Common myeloid progenitor, CD34-positive (primary cell): Measurements from ENCODE around the gene C1QTNF5.

Source experiments
- CTCF ChIA-PET: fragments of 350-600 bp; sonication (Branson Sonifier 250); formaldehyde crosslinking; loops from one replicate; lab custom pipeline; 2021; ENCODE audit warnings: antibody characterized with exemption; lab: Charles Lee
- POLR2A ChIA-PET: fragments of 350-600 bp; sonication (Branson Sonifier 250); formaldehyde crosslinking; loops from one replicate; lab custom pipeline; 2021; ENCODE audit warnings: antibody characterized with exemption; lab: Charles Lee
- DNase-seq, 3 donors: peaks; one replicate each; pipeline versions ENCODE4 v3.0.0 to v3.0.0-alpha.2; 2013
- H3K27ac ChIP-seq, 2 experiments: 1 replicate in 1 of 2; 2 replicates in 1 of 2; pipeline ENCODE4 v1.7.0; 2013; ENCODE audit warnings: inconsistent platforms in 2 of 2, low read length in 2 of 2, mild to moderate bottlenecking in 2 of 2, low read depth in 1 of 2, moderate library complexity in 1 of 2; ENCODE audit not compliant: severe bottlenecking in 2 of 2, insufficient read depth in 1 of 2, poor library complexity in 1 of 2
- H3K27me3 ChIP-seq, 5 experiments: replicated peaks in 2 of 5; 1 replicate in 3 of 5; 2 replicates in 2 of 5; pipeline versions ENCODE4 v1.6.1 to v1.7.0; 2013; ENCODE audit warnings: low read length in 4 of 5, mild to moderate bottlenecking in 2 of 5, moderate library complexity in 2 of 5, inconsistent platforms in 1 of 5; ENCODE audit not compliant: insufficient read depth in 5 of 5, control insufficient read depth in 4 of 5
- H3K36me3 ChIP-seq, 4 experiments: 1 replicate in 2 of 4; 2 replicates in 2 of 4; pipeline versions ENCODE4 v1.6.1 to v1.7.0; 2013; ENCODE audit warnings: low read length in 3 of 4, control low read depth in 1 of 4, mild to moderate bottlenecking in 1 of 4; ENCODE audit not compliant: control insufficient read depth in 4 of 4, insufficient read depth in 4 of 4
- H3K4me1 ChIP-seq, 4 experiments: 1 replicate in 3 of 4; 2 replicates in 1 of 4; pipeline versions ENCODE4 v1.6.1 to v1.7.1; 2013; ENCODE audit warnings: low read length in 3 of 4, mild to moderate bottlenecking in 3 of 4, control low read depth in 1 of 4, inconsistent platforms in 1 of 4, moderate library complexity in 1 of 4; ENCODE audit not compliant: control insufficient read depth in 4 of 4, insufficient read depth in 4 of 4; ENCODE audit errors: control extremely low read depth in 1 of 4
- H3K4me3 ChIP-seq, 7 experiments: 1 replicate in 4 of 7; 2 replicates in 3 of 7; pipeline versions ENCODE4 v1.5.1 to v1.7.0; 2013; ENCODE audit warnings: mild to moderate bottlenecking in 7 of 7, low read length in 6 of 7, moderate library complexity in 6 of 7, inconsistent platforms in 2 of 7, low read depth in 2 of 7, control low read depth in 1 of 7; ENCODE audit not compliant: insufficient read depth in 4 of 7, control insufficient read depth in 1 of 7; ENCODE audit errors: extremely low read depth in 1 of 7
- H3K9me3 ChIP-seq, 5 experiments: 1 replicate in 4 of 5; 2 replicates in 1 of 5; pipeline versions ENCODE4 v1.6.1 to v1.7.1; 2013; ENCODE audit warnings: low read length in 4 of 5, mild to moderate bottlenecking in 2 of 5, inconsistent platforms in 1 of 5, low read depth in 1 of 5, moderate library complexity in 1 of 5; ENCODE audit not compliant: control insufficient read depth in 4 of 5, insufficient read depth in 2 of 5; ENCODE audit errors: control extremely low read depth in 1 of 5
- WGBS: methylation state at CpG from one replicate; pipeline ENCODE4 v1.1.5; 2013; ENCODE audit not compliant: insufficient coverage; 5-methylcytosine and 5-hydroxymethylcytosine counted together

The C1QTNF5 gene

GRCh38 chr11:119332111-119332765, 8.4 kb downstream of the C1QTNF5 start:
- 79% methylated on average over 1 of the region's 4 CpGs for WGBS
- Histone ChIP-seq H3K9me3 (no peaks in the 10 kb centered on the region), H3K27ac (no peak overlapping the region), H3K27me3 (peaks cover 0 to 2% (median 0%) of the 10 kb centered on the region in 5 experiments), H3K36me3 (peaks cover 4 to 14% (median 9%) of the 10 kb centered on the region in 4 experiments), H3K4me3 (no peak overlapping the region), H3K4me1 (peaks cover 0 to 20% (median 15%) of the 10 kb centered on the region in 4 experiments)
- no peak for DNase-seq
- ChIA-PET CTCF (interaction anchor here (0.9 to 1.7 kb wide), 3 partner anchors 9 to 18 kb away, joined by 3 to 8 read pairs (median 3); no protein-coding TSS in a partner anchor), POLR2A (no interaction called here)

- ChIA-PET POLR2A (no interaction called here), CTCF (interaction anchor here (1.7 kb wide), 1 partner anchor 9 kb away, joined by 6 read pairs; no protein-coding TSS in a partner anchor)
- Histone ChIP-seq H3K4me1 (peaks cover 0 to 12% (median 10%) of the 10 kb centered on the region in 4 experiments), H3K36me3 (no peaks in the 10 kb centered on the region), H3K27me3 (peaks cover 0 to 2% (median 0%) of the 10 kb centered on the region in 5 experiments), H3K27ac (no peak overlapping the region), H3K4me3 (no peak overlapping the region), H3K9me3 (no peaks in the 10 kb centered on the region)
- no peak for DNase-seq
- 30% methylated on average over 1 of the region's 1 CpG for WGBS
Measured at GRCh38 chr11:119330237-119330636, 10.4 kb downstream of the C1QTNF5 start.

- no peaks in the 10 kb centered on the region for H3K9me3 ChIP-seq
- peaks cover 0 to 2% (median 0%) of the 10 kb centered on the region in 5 experiments for H3K27me3 ChIP-seq
- no CpG with 5 or more reads among the region's 2 CpGs for WGBS
- DNase-seq: no peak
- H3K27ac ChIP-seq: no peak overlapping the region
- no peaks in the 10 kb centered on the region for H3K36me3 ChIP-seq
- CTCF ChIA-PET: no interaction called here
- H3K4me3 ChIP-seq: no peak overlapping the region
- peaks cover 0 to 6% (median 4%) of the 10 kb centered on the region in 4 experiments for H3K4me1 ChIP-seq
- POLR2A ChIA-PET: no interaction called here
Measured at GRCh38 chr11:119329320-119329719, 11.4 kb downstream of the C1QTNF5 start.

- POLR2A ChIA-PET: no interaction called here
- WGBS: 94% methylated on average over 2 of the region's 4 CpGs
Measured at GRCh38 chr11:119324189-119324588, 16.5 kb downstream of the C1QTNF5 start.

GRCh38 chr11:119323532-119324033, 17.1 kb downstream of the C1QTNF5 start:
- WGBS: 8% methylated on average over 4 of the region's 8 CpGs
- CTCF ChIA-PET: interaction anchor here (0.6 to 4.6 kb wide), 27 partner anchors 8 to 256 kb away, joined by 3 to 90 read pairs (median 5); partner anchors contain the start of genes C1QTNF5, MFRP, RNF26 and VPS11
- DNase-seq: peak; percentile 60 to 78 (median 72)
- H3K36me3 ChIP-seq: no peaks in the 10 kb centered on the region
- no peak overlapping the region for H3K27ac ChIP-seq
- peaks cover 0 to 19% (median 17%) of the 10 kb centered on the region in 4 experiments for H3K4me1 ChIP-seq
- H3K4me3 ChIP-seq: no peak overlapping the region
- peaks cover 0 to 21% (median 8%) of the 10 kb centered on the region in 5 experiments for H3K27me3 ChIP-seq
- POLR2A ChIA-PET: no interaction called here
- H3K9me3 ChIP-seq: no peaks in the 10 kb centered on the region

More at GRCh38 chr11:119324189-119324588, 16.5 kb downstream of the C1QTNF5 start:
- peaks cover 0 to 15% (median 5%) of the 10 kb centered on the region in 5 experiments for H3K27me3 ChIP-seq
- H3K27ac ChIP-seq: no peak overlapping the region
- no peaks in the 10 kb centered on the region for H3K9me3 ChIP-seq
- H3K4me1 ChIP-seq: peaks cover 0 to 19% (median 17%) of the 10 kb centered on the region in 4 experiments
- no peak overlapping the region for H3K4me3 ChIP-seq
- CTCF ChIA-PET: interaction anchor here (0.8 to 4.6 kb wide), 18 partner anchors 8 to 233 kb away, joined by 3 to 90 read pairs (median 6); partner anchors contain the start of genes C1QTNF5 and RNF26
- no peak for DNase-seq
- no peaks in the 10 kb centered on the region for H3K36me3 ChIP-seq

- no peak for DNase-seq
- 81% methylated on average over 6 of the region's 20 CpGs for WGBS
- ChIA-PET POLR2A (no interaction called here), CTCF (interaction anchor here (0.6 to 4.6 kb wide), 26 partner anchors 8 to 255 kb away, joined by 3 to 90 read pairs (median 4); partner anchors contain the start of genes C1QTNF5, CBL, MFRP and RNF26)
- H3K9me3 ChIP-seq: no peaks in the 10 kb centered on the region
- H3K4me3 ChIP-seq: no peak overlapping the region
- H3K27ac ChIP-seq: no peak overlapping the region
- no peaks in the 10 kb centered on the region for H3K36me3 ChIP-seq
- H3K4me1 ChIP-seq: peaks cover 0 to 19% (median 17%) of the 10 kb centered on the region in 4 experiments
- H3K27me3 ChIP-seq: peaks cover 0 to 26% (median 13%) of the 10 kb centered on the region in 5 experiments
Measured at GRCh38 chr11:119322921-119323531, 17.7 kb downstream of the C1QTNF5 start.
